ENCODE results near the gene RFX2.
"Not testable (repeated sequence)": the region's sequence is repeated elsewhere in the genome, so short reads cannot be mapped to it uniquely, and the experiment has no call there.

RFX2 gene

DNA sequence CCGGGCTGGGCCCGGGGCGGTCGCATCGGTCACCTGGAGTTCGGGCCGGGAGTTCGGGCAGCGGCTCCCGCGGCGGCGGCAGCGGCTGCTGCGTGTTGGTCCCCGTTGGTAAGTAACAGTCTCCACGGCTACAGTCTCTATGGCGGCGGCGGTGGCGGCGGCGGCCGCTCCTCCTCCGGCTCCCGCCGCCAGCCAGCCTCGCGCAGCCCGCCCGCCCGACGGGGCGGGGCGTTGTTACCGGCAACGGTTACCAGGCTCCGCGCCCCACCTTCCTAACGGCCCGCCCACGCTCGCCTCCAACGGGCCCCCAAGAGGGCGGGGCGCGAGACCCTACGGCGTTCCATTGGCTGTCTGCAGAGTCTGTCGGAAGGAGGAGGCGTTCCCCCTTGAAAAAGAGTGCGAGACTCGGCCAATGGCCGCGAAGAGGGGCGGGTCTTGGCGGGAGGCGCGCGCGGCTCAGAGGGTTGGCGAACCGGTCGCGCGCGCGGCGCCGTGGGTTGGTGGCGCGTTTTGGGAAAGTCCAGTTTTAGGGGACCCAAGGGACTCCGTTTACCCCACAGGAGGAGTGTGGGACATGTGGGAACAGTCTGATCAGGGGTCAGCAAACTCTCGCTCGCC lies at the start of gene RFX2:
RFX2 (minus strand) TSS at position 141 of the 618 bp plus-strand sequence. CDS start 63,004 bp downstream, outside the sequence.
- DNase-seq (ENCODE audit: low read depth in 2 of 2): peak; percentile 96 to 98

GRCh38 chr19:6156033-6156432 lies 45.7 kb upstream of the RFX2 start:
- no peak for DNase-seq (ENCODE audit: low read depth in 2 of 2)

DNA sequence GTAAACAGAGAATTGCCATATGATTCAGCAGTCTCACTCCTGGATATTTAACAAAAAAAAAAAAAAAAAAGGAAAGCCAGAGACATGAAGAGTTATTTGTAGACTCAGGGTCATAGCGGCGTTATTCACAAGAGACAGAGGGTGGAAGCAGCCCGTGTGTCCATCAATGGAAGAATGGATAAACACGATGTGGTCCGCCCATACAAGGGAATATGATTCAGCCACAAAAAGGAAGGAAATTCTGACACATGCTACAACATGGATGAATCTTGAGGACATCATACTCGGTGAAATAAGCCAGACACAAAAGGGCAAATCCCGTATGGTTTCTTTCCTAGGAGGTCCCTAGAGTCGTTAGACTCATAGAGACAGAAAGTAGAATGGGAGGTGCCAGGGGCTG lies 40.0 kb upstream of the RFX2 start:
- DNase-seq (ENCODE audit: low read depth in 2 of 2): no peak

GRCh38 chr19:6141217-6141616 lies 30.9 kb upstream of the RFX2 start:
- no peak for DNase-seq (ENCODE audit: low read depth in 2 of 2)

GRCh38 chr19:6138511-6138910 lies 28.2 kb upstream of the RFX2 start:
- no peak for DNase-seq (ENCODE audit: low read depth in 2 of 2)

DNA sequence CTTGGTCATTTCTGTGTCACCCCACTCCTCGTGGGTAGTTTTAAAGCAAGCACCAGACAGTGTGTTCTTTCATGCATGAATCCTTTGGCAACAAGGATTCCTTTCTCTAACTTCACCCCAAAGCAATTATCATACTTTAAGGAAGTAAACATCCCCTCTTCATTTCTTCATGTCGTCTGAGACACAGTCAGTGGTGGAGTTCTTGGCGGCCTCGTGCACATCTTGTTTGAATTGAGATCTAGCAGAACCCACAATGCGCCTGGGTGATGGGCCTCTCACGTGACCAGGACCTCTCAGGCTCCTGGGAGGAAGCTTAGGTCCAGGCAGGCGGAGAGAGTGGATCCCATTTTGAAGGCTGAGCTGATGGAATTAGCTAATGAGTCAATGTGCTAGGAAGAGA lies 27.8 kb upstream of the RFX2 start:
- DNase-seq (ENCODE audit: low read depth in 2 of 2): no peak

- no peak for DNase-seq (ENCODE audit: low read depth in 2 of 2)
Measured at GRCh38 chr19:6133231-6133630, 22.9 kb upstream of the RFX2 start.

DNA sequence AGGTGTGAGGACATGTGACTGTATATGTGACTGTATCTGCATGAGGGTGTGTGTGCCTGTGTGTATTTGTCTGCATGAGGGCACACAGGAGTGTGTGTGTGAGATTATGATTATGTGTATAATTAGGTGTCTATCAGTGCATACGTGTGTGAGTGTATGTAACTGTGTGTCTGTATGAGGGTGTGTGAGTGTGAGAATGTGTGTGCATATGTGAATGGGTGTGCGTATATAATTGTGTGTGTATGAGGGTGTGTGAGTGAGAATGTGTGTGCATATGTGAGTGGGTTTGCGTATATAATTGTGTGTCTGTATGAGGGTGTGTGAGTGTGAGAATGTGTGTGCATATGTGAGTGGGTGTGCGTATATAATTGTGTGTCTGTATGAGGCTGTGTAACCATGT lies 22.2 kb upstream of the RFX2 start:
- DNase-seq (ENCODE audit: low read depth in 2 of 2): no peak

DNA sequence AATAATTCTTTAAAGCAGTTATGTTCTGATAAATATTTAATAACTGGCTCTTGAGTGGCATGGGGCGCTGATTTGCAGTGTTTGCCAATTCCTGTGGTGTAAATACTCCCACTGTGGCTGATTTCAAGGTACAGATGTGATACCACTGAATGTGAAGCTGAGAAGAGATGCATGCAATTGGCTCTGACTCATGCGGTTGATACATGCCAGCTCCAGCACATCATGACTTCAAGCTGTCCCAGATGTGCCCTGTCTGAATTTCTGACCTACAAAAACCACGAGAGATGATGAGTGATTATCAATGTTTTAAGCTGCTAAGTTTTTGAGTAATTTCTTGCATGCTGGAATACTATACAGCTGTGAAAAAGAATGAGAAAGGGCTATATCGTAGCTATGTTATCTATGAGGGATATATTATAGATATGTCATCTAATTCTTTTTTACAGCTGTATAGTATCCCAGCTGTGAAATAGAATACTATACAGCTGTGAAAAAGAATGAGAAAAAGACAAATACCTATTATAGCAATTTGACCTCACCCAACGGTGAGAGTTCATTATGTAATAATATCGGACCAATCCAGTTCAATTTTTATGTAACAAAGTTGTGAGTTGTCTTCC lies 17.5 kb upstream of the RFX2 start:
- DNase-seq (ENCODE audit: low read depth in 2 of 2): no peak

DNA sequence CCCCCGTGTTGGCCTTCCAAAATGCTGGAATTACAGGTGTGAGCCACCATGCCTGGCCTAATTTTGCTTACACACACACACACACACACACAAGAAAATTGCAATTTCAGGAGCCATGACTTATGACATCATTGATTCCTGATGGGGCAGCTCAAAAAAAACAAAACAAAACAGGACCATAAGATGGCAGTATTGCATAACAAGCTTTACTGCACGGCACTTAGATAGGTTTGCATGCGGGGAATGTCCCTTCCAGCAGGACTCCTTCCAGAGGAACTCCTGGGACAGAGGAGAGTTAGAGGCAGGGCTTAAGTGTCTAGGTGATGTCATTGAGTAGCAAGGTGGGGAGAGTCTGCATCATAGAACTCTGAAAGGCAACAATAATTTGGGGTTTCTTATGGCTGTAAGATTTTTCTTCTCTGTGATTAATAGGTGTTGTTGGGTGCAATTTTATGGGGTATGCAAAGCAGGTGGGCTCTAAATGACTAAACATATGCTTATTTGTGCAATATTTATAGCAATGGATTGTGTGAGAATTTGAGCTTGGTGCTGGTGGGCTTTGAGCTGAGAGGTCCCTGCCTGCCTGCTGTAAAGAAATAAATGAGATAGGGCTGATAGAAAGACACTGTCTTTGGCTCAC lies 16.2 kb upstream of the RFX2 start:
- no peak for DNase-seq (ENCODE audit: low read depth in 2 of 2)

DNA sequence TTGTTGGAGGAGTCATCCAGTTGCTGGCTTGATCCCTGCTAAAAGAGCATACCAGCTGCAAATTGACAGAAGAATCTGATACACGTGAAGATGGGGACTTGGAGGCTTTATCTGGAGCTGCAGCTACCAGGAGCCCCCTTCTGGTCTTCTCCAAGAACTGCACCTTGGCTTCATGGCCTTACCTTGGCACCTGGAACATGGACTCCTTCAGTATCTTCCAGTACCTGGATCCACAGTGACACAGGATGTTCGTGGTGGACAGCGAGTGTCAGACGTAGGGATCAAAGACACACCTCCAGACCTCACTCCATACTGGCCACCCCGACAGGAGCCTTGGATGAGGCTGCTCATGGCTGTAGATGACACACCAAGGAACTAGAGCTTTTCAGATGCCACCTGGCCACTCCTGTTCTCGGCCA lies 15.3 kb upstream of the RFX2 start:
- peak in 1 of 2 experiments; percentile 40 for DNase-seq (ENCODE audit: low read depth in 2 of 2)

DNA sequence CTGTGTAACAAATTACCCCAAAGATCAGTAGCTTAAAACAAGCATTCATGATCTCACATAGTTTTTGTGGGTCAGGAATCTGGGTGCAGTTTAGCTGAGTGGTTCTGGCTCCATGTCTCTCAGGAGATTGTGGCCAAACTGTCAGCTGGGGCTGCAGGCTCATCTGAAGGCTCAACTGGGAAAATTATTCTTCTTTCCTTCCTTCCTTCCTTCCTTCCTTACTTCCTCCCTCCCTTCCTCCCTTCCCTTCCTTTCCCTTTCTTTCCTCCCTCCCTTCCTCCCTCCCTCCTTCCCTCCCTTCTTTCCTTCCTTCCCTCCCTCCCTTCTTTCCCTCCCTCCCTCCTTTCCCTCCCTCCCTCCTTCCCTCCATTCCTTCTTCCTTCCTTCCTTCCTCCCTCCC lies 8.7 kb upstream of the RFX2 start:
- no peak for DNase-seq (ENCODE audit: low read depth in 2 of 2)

DNA sequence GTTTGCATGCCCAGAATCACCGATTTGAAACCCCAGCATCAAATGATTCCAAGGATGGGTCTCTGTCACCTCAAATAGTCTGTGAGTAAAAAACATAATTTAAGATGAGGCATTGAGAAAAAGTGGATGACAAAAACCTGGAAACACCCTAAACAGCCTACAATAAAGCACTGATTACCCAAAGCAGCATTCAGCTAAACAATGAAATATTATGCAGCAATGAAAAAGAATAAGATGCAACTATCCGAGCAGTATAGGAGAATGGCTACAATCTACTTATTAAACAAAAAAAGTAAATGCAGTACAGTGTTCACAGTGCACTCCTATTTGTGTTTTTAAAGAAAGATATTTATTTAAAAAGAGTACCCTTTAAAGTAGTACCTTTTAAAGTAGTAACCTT lies 7.7 kb upstream of the RFX2 start:
- no peak for DNase-seq (ENCODE audit: low read depth in 2 of 2)

DNA sequence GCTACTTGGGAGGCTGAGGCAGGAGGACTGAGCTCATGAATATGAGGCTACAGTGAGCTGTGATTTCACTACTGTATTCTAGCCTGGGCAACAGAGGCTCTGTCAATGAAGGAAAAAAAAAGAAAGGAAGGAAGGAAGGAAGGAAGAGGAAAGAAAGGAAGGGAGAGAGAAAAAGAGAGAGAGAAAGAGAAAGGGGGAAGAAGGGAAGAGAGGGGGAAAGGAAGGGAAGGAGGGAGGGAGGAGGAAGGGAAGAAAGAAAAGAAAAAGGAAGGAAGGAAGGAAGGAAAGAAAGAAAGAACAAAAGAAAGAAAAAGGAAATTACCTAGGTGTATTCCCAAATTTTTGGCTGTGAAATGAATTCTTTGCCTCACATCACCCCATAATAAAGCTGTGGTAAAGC lies 7.2 kb upstream of the RFX2 start:
- DNase-seq (ENCODE audit: low read depth in 2 of 2): no peak

DNA sequence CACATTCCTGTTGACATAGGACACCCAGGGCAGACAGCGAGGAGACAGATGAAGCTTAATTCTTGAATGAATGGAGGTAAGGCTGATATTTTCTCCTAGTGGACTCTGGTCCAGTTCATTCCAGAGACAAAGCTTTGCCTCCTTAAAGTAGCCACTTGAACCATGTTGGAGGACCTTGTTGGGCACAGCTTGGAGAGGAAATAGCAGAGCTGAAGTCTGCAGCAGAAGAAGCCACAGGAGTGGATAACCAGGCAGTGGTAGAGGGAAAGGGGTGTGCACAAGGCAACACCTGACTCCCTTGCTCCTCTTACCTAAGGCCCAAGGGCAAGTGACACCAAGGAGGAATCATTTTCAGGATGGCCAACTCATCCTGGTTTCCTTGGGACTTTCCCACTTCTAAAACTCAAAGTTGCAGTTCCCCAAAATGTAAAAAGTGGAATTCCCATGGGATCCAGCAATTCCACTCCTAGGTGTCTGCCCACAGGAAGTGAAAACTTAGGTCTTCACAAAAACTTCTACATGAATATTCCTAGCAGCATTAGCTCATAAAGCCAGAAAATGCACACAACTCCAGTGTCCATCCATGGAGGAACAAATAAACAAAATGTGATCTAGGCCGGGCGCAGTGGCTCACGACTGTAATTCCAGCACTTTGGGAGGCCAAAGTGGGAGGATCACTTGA lies 6.6 kb upstream of the RFX2 start:
- DNase-seq (ENCODE audit: low read depth in 2 of 2): no peak

DNA sequence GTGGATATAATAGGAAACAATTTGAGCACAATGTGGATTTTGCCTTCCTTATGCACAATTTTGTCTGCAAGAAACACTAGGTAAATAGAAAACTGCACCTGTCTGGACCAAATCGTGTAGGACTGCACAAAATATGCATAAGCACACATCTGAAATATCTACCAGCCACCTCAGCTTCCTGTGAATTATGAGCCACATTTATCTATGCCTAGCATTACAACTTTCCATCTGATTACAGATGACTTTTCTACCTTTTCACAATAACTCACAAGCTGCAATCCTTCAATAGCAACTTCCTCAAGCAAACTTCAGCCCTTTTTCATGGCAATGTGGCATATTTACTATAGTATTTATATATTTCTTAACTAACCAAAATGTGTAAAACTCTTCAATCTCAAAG lies 5.7 kb upstream of the RFX2 start:
- DNase-seq (ENCODE audit: low read depth in 2 of 2): no peak

DNA sequence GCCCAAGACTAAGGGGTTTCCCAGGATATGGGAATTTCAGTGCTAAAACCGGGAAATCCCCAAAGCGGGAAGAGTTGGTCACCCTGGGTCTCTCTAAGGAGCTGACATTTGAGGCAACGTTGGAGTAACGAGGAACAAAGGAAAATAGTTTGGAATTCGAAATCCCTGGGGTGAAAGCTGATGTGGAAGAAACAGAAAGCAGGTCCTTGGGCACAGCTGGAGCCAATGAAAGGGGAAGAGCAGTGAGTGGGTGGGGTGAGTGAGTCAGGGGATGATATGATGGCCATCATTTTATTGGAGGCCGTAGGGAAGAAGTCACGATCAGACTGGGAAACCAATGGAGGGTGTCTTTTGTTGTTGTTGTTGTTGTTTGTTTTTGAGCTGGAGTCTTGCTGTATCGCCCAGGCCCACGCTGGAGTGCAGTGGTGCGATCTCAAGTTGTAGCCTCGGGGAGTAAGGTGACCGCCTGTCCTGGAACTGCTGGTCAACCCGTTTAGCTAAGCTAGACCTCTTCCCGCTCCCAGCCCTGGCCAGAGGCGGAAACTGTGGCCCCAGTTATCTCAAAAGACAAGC lies 3.4 kb upstream of the RFX2 start:
- no peak for DNase-seq (ENCODE audit: low read depth in 2 of 2)

- DNase-seq (ENCODE audit: low read depth in 2 of 2): no peak
Measured at GRCh38 chr19:6109947-6110346, 353 bp downstream of the RFX2 start.

DNA sequence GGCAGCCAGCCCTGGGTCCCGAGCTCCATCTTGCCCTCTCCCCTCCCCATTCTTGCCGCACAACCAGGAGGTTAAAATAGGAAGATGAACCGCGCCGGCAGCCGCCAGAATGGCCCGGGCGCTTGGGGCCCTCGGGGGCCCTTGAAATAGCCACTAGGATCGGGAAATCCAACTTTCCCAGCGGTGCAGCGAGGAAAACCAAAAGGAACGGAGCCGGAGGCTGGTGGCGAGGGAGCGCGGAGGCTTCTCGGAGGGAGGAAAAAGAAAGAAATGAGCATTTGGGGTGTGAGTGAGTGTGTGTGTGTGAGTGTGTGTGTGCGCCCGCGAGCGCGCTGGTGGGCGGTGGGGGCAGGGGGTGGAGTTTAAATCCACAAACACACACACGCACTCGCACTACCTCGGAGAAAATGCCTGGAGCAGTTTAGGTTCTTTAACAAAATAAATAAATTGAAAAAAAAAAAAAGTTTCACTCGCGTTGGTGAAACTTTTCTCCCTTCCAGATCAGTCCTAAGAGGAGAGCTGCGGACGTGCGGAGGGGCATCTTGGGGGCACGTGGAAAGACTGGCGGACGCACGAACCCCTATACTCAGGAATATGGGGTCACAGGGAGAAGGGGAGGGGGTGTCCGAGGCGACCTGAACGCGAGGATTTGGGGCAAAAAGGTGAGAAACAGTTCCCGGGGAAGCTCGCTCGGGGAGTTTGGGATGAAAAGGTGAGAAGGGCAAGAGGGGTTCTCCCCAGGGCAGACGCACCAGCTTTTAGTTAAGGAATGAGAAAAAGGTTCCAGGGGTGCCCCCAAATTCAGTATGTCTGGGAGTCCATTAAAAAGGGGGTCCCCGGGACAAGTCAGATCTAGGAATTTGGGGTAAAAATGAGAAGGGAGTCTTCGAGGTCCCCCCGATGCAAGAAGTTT lies 1.3 kb downstream of the RFX2 start:
- DNase-seq (ENCODE audit: low read depth in 2 of 2): no peak

DNA sequence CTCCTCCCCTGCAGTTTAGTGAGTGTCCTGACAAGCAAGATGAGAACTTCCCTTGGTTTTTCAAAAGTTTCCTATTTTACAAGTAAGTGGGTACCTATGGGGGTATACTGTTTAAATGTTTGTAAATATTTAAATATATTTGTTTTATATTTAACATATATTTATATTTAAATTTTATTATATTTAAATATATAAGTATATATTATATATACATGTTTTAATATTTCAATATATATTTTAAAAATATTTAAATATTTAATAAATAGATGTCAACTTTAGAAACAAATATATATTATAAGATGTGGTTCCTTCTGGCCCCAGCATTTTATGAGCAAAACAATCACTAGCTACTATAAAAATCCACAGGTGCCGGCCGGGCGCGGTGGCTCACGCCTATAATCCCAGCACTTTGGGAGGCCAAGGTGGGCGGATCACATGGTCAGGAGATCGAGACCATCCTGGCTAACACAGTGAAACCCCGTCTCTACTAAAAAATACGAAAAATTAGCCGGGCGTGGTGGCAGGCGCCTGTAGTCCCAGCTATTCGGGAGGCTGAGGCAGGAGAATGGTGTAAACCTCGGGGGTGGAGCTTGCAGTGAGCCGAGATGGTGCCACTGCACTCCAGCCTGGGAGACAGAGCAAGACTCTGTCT lies 3.5 kb downstream of the RFX2 start:
- not testable (repeated sequence) for DNase-seq (ENCODE audit: low read depth in 2 of 2)

- DNase-seq (ENCODE audit: low read depth in 2 of 2): no peak
Measured at GRCh38 chr19:6105444-6105843, 4.9 kb downstream of the RFX2 start.

Measured in fibroblast of skin of left biceps (primary cell).